ENCODE data around the gene VEGFB. TPM values are rescaled to one million over a fixed set of nuclear protein-coding genes. Genes with fewer than 3 reads are reported as not detected.

Gene VEGFB
- total and polyA plus RNA-seq, 2 of the 4 experiments (the other 2 are of a cell fraction): 3.0 to 25.1 TPM

DNA sequence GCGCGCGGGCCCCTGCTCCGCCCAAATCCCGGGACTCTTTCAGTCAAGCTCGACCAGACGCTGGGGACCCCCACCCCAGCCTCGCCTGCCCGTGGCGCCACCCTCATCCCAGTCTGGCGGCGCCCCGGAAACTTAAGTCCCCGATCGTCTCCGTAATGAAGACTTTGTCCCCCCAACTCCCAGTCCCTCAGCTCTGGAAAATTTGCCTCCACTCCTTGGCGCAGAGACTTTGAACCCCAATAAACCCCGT is 17.3 kb downstream of the VEGFB start:
- Histone ChIP-seq H2BK15ac (ENCODE audit: low read depth, low read length) (no peak overlapping the region), H3K9ac (ENCODE audit: low read depth, low read length) (peak overlapping the region; percentile 97), H3K36me3 (ENCODE audit: control insufficient read depth, insufficient read depth, low read length) (peaks cover 15% of the 10 kb centered on the region), H3K4me1 (ENCODE audit: control insufficient read depth, insufficient read depth, low read length) (peaks cover 10% of the 10 kb centered on the region), H3K9me3 (ENCODE audit: control insufficient read depth, insufficient read depth, low read length) (no peaks in the 10 kb centered on the region), H4K8ac (ENCODE audit: low read depth in 2 of 2, low read length in 2 of 2) (peak overlapping the region; percentile 33 to 59; a peak in 2 of 4 replicates), H3K23ac (ENCODE audit: low read depth, low read length) (peak overlapping the region; percentile 94), H3K79me1 (ENCODE audit: low read depth in 1 of 2, low read length in 2 of 2) (peaks cover 8 to 56% of the 10 kb centered on the region in 2 experiments), H3K14ac (replicated peaks; ENCODE audit: low read depth, low read length) (peak overlapping the region; percentile 97), H2BK20ac (ENCODE audit: low read depth, low read length) (no peak overlapping the region), H4K5ac (ENCODE audit: low read depth, low read length) (peak overlapping the region; percentile 61; the same call in 1 of the 2 replicates), H3K56ac (ENCODE audit: extremely low read depth, insufficient read depth, low read length) (peak overlapping the region; percentile 82; the same call in 1 of the 2 replicates), H3K18ac (ENCODE audit: low read depth, low read length) (peak overlapping the region; percentile 22; the same call in 1 of the 2 replicates), H3K27ac (ENCODE audit: insufficient read depth, low read length) (peak overlapping the region; percentile 88), H3K9me1 (ENCODE audit: insufficient read depth, low read length) (no peaks in the 10 kb centered on the region), H3K27me3 (ENCODE audit: control insufficient read depth, insufficient read depth, low read length) (no peaks in the 10 kb centered on the region), H3K4me2 (ENCODE audit: low read depth, low read length) (peak overlapping the region; percentile 100), H3K4me3 (ENCODE audit: insufficient read depth, low read depth, low read length) (peak overlapping the region; percentile 98), H2AK9ac (replicated peaks; ENCODE audit: low read depth, low read length, poor library complexity) (peak overlapping the region; percentile 100), H2BK120ac (ENCODE audit: low read depth, low read length) (no peak overlapping the region), H4K91ac (ENCODE audit: insufficient read depth, low read depth, low read length) (peak overlapping the region; percentile 91), H2AFZ (replicated peaks; ENCODE audit: low read length, poor library complexity) (peak overlapping the region; percentile 87), H2AK5ac (ENCODE audit: low read depth, low read length) (peak overlapping the region; percentile 89), H4K20me1 (ENCODE audit: insufficient read depth, low read length) (peaks cover 8% of the 10 kb centered on the region; the same call in 1 of the 2 replicates), H3K4ac (ENCODE audit: low read depth, low read length) (peak overlapping the region; percentile 96), H2BK5ac (ENCODE audit: low read depth, low read length, poor library complexity, severe bottlenecking) (peak overlapping the region; percentile 77)
- in situ Hi-C loops (cut with MboI; ENCODE audit: low sequenced_read_pairs): no loop called here
- 0% methylated on average over 2 of the region's 18 CpGs; no CpG with 5 or more reads in 1 of the 2 experiments for WGBS, 2 experiments (ENCODE audit: extremely low coverage in 2 of 2, insufficient read length in 1 of 2)
- no TSS peak for BruUV-seq (replicated peaks)
- no peak for DNase-seq
- TF ChIP-seq, protein P1, sequence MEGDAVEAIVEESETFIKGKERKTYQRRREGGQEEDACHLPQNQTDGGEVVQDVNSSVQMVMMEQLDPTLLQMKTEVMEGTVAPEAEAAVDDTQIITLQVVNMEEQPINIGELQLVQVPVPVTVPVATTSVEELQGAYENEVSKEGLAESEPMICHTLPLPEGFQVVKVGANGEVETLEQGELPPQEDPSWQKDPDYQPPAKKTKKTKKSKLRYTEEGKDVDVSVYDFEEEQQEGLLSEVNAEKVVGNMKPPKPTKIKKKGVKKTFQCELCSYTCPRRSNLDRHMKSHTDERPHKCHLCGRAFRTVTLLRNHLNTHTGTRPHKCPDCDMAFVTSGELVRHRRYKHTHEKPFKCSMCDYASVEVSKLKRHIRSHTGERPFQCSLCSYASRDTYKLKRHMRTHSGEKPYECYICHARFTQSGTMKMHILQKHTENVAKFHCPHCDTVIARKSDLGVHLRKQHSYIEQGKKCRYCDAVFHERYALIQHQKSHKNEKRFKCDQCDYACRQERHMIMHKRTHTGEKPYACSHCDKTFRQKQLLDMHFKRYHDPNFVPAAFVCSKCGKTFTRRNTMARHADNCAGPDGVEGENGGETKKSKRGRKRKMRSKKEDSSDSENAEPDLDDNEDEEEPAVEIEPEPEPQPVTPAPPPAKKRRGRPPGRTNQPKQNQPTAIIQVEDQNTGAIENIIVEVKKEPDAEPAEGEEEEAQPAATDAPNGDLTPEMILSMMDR (conservative IDR thresholded peaks at IDR 0.05; ENCODE audit: low read depth, low read length): no peak
- TF ChIP-seq NFE2L2 (IDR thresholded peaks at IDR 0.05; ENCODE audit: low read depth, low read length) (no peak), CHD1 (IDR thresholded peaks at IDR 0.05; ENCODE audit: low read depth, low read length) (no peak), BHLHE40 (IDR thresholded peaks at IDR 0.05; ENCODE audit: low read depth, low read length) (no peak), MXI1 (IDR thresholded peaks at IDR 0.05; ENCODE audit: borderline replicate concordance, low read depth, low read length) (no peak), MAZ (IDR thresholded peaks at IDR 0.05; ENCODE audit: borderline replicate concordance, low read depth, low read length) (no peak), RAD21 (IDR thresholded peaks at IDR 0.05; ENCODE audit: low read length) (no peak), MAFK (IDR thresholded peaks at IDR 0.05; ENCODE audit: low read depth, low read length) (no peak), CEBPB (IDR thresholded peaks at IDR 0.05; ENCODE audit: low read depth, low read length) (no peak), FOS (IDR thresholded peaks at IDR 0.05; ENCODE audit: low read depth, low read length) (no peak), POLR2A (IDR thresholded peaks at IDR 0.05; ENCODE audit: low read depth, low read length) (no peak), RCOR1 (IDR thresholded peaks at IDR 0.05; ENCODE audit: insufficient replicate concordance, low read length) (no peak), SMC3 (IDR thresholded peaks at IDR 0.05; ENCODE audit: low read depth, low read length) (no peak), RFX5 (IDR thresholded peaks at IDR 0.05; ENCODE audit: low read depth, low read length) (no peak)
- TF ChIP-seq, protein P2, sequence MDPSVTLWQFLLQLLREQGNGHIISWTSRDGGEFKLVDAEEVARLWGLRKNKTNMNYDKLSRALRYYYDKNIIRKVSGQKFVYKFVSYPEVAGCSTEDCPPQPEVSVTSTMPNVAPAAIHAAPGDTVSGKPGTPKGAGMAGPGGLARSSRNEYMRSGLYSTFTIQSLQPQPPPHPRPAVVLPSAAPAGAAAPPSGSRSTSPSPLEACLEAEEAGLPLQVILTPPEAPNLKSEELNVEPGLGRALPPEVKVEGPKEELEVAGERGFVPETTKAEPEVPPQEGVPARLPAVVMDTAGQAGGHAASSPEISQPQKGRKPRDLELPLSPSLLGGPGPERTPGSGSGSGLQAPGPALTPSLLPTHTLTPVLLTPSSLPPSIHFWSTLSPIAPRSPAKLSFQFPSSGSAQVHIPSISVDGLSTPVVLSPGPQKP (IDR thresholded peaks at IDR 0.05; ENCODE audit: borderline replicate concordance, low read depth, low read length): no peak
- TF ChIP-seq, protein P3, sequence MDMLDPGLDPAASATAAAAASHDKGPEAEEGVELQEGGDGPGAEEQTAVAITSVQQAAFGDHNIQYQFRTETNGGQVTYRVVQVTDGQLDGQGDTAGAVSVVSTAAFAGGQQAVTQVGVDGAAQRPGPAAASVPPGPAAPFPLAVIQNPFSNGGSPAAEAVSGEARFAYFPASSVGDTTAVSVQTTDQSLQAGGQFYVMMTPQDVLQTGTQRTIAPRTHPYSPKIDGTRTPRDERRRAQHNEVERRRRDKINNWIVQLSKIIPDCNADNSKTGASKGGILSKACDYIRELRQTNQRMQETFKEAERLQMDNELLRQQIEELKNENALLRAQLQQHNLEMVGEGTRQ (IDR thresholded peaks at IDR 0.05; ENCODE audit: low read depth, low read length): no peak
- ChIA-PET POLR2A (ENCODE audit: unreplicated experiment) (no interaction called here), CTCF (interaction anchor here (0.7 to 1.7 kb wide), 5 partner anchors 9 to 70 kb away, joined by 3 to 5 read pairs (median 3); no protein-coding TSS in a partner anchor)
- no peak for ATAC-seq (ENCODE audit: low read depth)
- dilution Hi-C loops (cut with HindIII; ENCODE audit: low sequenced_read_pairs, unreplicated experiment): no loop called here
- intact Hi-C loops (cut with micrococcal nuclease): loop anchor here (1.0 kb wide), 2 partner anchors 34 to 50 kb away; partner anchors contain the start of gene GPR137
